Activated CD8-positive, alpha-beta T cell treated with anti-CD3 and anti-CD28 coated beads, Interleukin-2, amount 10 ng/mL, durations not matched to agents 7 days and 5 days (primary cell): ENCODE data around the gene NEDD4. TPM values are rescaled to one million over a fixed set of nuclear protein-coding genes. Genes with fewer than 3 reads are reported as not detected.

Experiments used
- ATAC-seq: fragments of 150-1000 bp; cut with Tn5 transposase; one replicate; pipeline ENCODE4 v1.10.0; 2021; ENCODE audit warnings: moderate library complexity
- CTCF ChIA-PET: fragments of 350-600 bp; sonication (Branson Sonifier 250); formaldehyde crosslinking; loops from one replicate; lab custom pipeline; 2021; ENCODE audit warnings: antibody characterized with exemption; lab: Charles Lee
- POLR2A ChIA-PET: fragments of 350-600 bp; sonication (Branson Sonifier 250); formaldehyde crosslinking; loops from one replicate; lab custom pipeline; 2021; ENCODE audit warnings: antibody characterized with exemption; lab: Charles Lee
- DNase-seq: peaks from one replicate; pipeline ENCODE4 v3.0.0-alpha.2; 2020
- H3K27ac Mint-ChIP-seq: one replicate; pipeline ENCODE4 v1.8.0; 2021; ENCODE audit warnings: mild to moderate bottlenecking, mixed read lengths
- H3K27me3 Mint-ChIP-seq: one replicate; pipeline ENCODE4 v1.8.0; 2021; ENCODE audit warnings: low read depth, mixed read lengths
- H3K36me3 Mint-ChIP-seq: one replicate; pipeline ENCODE4 v1.8.0; 2021; ENCODE audit warnings: low read depth, mixed read lengths
- H3K4me1 Mint-ChIP-seq: one replicate; pipeline ENCODE4 v1.8.0; 2021; ENCODE audit warnings: low read depth, mixed read lengths
- H3K4me3 Mint-ChIP-seq: one replicate; pipeline ENCODE4 v1.8.0; 2021; ENCODE audit warnings: mild to moderate bottlenecking, mixed read lengths
- H3K9me3 Mint-ChIP-seq: one replicate; pipeline ENCODE4 v1.8.0; 2022; ENCODE audit warnings: mixed read lengths; ENCODE audit not compliant: insufficient read depth
- total RNA-seq, 2 experiments: library from RNA; stranded (reverse); gene quantifications; one replicate each; pipeline ENCODE4 v1.2.3, GENCODE V29; 2021

NEDD4 gene
- total RNA-seq: 1 to 10 TPM; 5.7 to 6.2 TPM

DNA sequence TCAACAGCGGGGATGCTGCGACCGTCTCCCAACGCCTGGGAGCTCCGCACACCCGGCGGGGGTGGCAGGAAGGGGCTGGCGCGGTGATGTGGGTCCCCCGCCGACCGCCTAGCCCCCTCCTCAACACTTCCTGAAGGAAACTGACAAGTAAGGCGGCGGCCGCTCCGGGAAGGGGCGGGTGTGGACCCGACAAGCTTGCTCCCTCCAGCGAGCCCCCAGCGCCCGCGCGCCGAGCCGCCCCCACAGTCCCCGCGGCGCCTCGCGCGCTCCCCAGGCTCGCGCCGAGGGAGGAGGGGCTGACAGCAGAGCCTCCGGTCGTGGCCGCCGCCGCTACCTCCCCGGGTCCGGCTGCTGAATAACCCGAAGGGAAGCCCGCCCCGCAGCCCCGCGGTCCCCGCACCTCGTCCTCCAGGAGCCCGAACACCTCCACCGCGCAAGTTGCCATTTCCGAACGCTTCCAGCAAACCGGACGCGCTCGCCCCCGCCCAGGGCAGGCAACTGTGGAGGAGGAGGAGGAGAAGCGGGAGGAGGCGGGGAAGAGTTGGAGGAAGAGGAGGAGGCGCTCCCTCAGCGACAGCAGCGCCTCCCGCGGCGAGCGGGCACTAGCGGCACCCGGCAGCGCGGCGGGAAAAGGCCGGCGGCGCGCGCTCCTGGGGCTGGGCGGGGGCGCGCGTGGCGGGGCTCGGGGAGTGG, at the start of gene NEDD4:
TSS of gene NEDD4 (minus strand) at position 502 of the 693 bp plus-strand sequence. CDS start at position 445, 57 bp downstream.
- Mint-ChIP-seq H3K4me3 (peak within 1 kb of the TSS; percentile 78), H3K9me3 (no peaks in the 10 kb centered on the region), H3K27ac (peak within 1 kb of the TSS; percentile 53), H3K27me3 (peaks cover 32% of the 10 kb centered on the region), H3K36me3 (peaks cover 2% of the 10 kb centered on the region), H3K4me1 (peaks cover 9% of the 10 kb centered on the region)
- ChIA-PET CTCF (interaction anchor here (0.8 to 3.5 kb wide), 5 partner anchors 60 to 252 kb away, joined by 3 to 14 read pairs (median 3); no protein-coding TSS in a partner anchor), POLR2A (interaction anchor here (0.9 kb wide), 1 partner anchor 252 kb away, joined by 3 read pairs; no protein-coding TSS in a partner anchor)
- ATAC-seq (peak; percentile 94), DNase-seq (peak; percentile 79)

DNA sequence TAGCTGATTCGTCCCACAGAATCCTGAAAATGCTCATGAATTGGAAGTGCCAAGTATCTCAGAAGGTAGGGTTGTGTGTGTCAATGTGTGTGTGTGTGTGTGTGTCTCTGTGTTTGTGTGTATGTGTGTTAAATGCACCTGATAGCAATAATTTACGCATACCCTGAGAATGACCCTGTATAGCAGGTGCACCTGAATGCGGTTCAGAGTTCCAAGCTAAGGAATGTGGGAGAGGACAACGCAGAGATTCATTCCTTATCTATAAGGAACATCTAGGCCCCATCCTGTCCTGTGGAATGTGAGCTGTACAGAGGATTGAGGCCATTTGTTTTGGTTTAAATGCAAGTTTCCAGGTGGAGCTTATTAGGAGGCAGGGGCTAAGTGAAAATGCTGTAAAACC, 49.1 kb upstream of the NEDD4 start:
- peaks cover 18% of the 10 kb centered on the region for H3K36me3 Mint-ChIP-seq
- peaks cover 9% of the 10 kb centered on the region for H3K27me3 Mint-ChIP-seq
- peak overlapping the region; percentile 86 for H3K27ac Mint-ChIP-seq
- ChIA-PET POLR2A (no interaction called here), CTCF (interaction anchor here (1.2 to 2.5 kb wide), 3 partner anchors 12 to 203 kb away, joined by 3 to 7 read pairs (median 3); no protein-coding TSS in a partner anchor)
- DNase-seq (no peak), ATAC-seq (no peak)
- H3K4me3 Mint-ChIP-seq: no peak overlapping the region
- H3K4me1 Mint-ChIP-seq: peaks cover 31% of the 10 kb centered on the region
- peaks cover 17% of the 10 kb centered on the region for H3K9me3 Mint-ChIP-seq

- Mint-ChIP-seq H3K4me3 (no peak overlapping the region), H3K27ac (peak overlapping the region; percentile 56), H3K4me1 (peaks cover 31% of the 10 kb centered on the region), H3K27me3 (peaks cover 9% of the 10 kb centered on the region), H3K9me3 (peaks cover 17% of the 10 kb centered on the region), H3K36me3 (peaks cover 18% of the 10 kb centered on the region)
- no peak for DNase-seq
- no peak for ATAC-seq
- ChIA-PET CTCF (interaction anchor here (1.2 to 2.5 kb wide), 3 partner anchors 13 to 203 kb away, joined by 3 to 7 read pairs (median 3); no protein-coding TSS in a partner anchor), POLR2A (interaction anchor here (1.3 kb wide), 1 partner anchor 202 kb away, joined by 3 read pairs; no protein-coding TSS in a partner anchor)
Measured at GRCh38 chr15:56042031-56042430, 48.6 kb upstream of the NEDD4 start.

DNA sequence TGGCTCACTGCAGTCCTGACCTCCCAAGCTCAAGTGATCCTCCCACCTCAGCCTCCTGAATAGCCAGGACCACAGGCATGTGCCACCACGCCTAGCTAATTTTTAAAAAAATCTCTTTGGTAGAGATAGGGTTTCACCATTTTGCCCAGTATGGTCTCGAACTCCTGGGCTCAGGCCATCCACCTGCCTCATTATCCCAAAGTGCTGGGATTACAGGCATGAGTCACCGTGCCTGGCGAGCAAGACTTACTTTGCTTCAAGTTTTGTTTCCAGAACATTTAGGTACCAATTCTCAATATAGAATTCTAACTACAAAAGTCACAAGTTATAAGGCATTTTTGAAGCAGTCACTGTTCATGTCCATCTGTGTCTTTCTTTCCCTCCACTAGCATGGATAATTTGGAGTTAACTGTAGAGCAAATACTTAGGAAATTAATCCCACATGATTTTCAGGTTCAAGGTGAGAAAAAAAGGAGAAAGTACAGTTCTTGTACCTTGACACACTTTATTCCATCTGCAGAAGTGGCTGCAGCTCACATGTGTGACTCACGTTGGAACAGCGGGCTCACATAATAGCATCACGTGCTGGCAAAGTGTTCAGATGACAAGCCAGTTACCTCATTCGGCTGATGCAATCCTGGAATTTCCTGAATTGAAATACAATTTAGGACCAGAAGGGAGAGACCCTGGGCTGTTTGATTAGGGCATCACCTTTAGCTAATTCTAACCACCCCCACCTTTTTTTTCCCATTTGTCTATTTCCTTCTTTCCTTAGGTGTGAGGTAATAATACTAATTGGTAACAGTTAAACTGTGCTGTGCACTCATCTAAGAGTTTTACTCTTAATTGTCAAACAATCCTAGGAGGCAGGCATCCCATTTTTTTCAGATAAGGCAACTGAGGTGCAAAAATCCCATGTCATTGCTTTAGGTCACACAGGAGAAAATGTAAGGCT, 46.9 kb upstream of the NEDD4 start:
- DNase-seq: no peak
- ATAC-seq: no peak
- peaks cover 10% of the 10 kb centered on the region for H3K9me3 Mint-ChIP-seq
- ChIA-PET POLR2A (no interaction called here), CTCF (interaction anchor here (1.1 to 2.5 kb wide), 3 partner anchors 12 to 205 kb away, joined by 3 to 7 read pairs (median 5); no protein-coding TSS in a partner anchor)
- H3K4me1 Mint-ChIP-seq: peaks cover 31% of the 10 kb centered on the region
- H3K4me3 Mint-ChIP-seq: no peak overlapping the region
- H3K27ac Mint-ChIP-seq: no peak overlapping the region
- H3K36me3 Mint-ChIP-seq: peaks cover 15% of the 10 kb centered on the region
- H3K27me3 Mint-ChIP-seq: peaks cover 13% of the 10 kb centered on the region

- peaks cover 10% of the 10 kb centered on the region for H3K36me3 Mint-ChIP-seq
- H3K27me3 Mint-ChIP-seq: peaks cover 17% of the 10 kb centered on the region
- H3K9me3 Mint-ChIP-seq: no peaks in the 10 kb centered on the region
- CTCF ChIA-PET: interaction anchor here (2.1 kb wide), 1 partner anchor 14 kb away, joined by 5 read pairs; no protein-coding TSS in a partner anchor
- no peak for DNase-seq
- H3K4me1 Mint-ChIP-seq: peaks cover 38% of the 10 kb centered on the region
- no peak overlapping the region for H3K27ac Mint-ChIP-seq
- H3K4me3 Mint-ChIP-seq: no peak overlapping the region
- POLR2A ChIA-PET: interaction anchor here (0.7 kb wide), 1 partner anchor 19 kb away, joined by 6 read pairs; no protein-coding TSS in a partner anchor
- ATAC-seq: no peak
Measured at GRCh38 chr15:56038707-56039106, 45.3 kb upstream of the NEDD4 start.

- Mint-ChIP-seq H3K4me1 (peaks cover 31% of the 10 kb centered on the region), H3K36me3 (peaks cover 7% of the 10 kb centered on the region), H3K4me3 (no peak overlapping the region), H3K9me3 (no peaks in the 10 kb centered on the region), H3K27ac (no peak overlapping the region), H3K27me3 (peaks cover 17% of the 10 kb centered on the region)
- DNase-seq: no peak
- ATAC-seq: no peak
- CTCF ChIA-PET: interaction anchor here (1.2 kb wide), 1 partner anchor 44 kb away, joined by 4 read pairs; no protein-coding TSS in a partner anchor
- POLR2A ChIA-PET: no interaction called here
Measured at GRCh38 chr15:56038015-56038414, 44.6 kb upstream of the NEDD4 start.

GRCh38 chr15:56036546-56037067, 43.2 kb upstream of the NEDD4 start:
- Mint-ChIP-seq H3K9me3 (no peaks in the 10 kb centered on the region), H3K27ac (no peak overlapping the region), H3K4me3 (no peak overlapping the region), H3K27me3 (peaks cover 20% of the 10 kb centered on the region), H3K4me1 (peaks cover 19% of the 10 kb centered on the region), H3K36me3 (peaks cover 4% of the 10 kb centered on the region)
- ATAC-seq: no peak
- CTCF ChIA-PET: no interaction called here
- POLR2A ChIA-PET: no interaction called here
- no peak for DNase-seq

DNA sequence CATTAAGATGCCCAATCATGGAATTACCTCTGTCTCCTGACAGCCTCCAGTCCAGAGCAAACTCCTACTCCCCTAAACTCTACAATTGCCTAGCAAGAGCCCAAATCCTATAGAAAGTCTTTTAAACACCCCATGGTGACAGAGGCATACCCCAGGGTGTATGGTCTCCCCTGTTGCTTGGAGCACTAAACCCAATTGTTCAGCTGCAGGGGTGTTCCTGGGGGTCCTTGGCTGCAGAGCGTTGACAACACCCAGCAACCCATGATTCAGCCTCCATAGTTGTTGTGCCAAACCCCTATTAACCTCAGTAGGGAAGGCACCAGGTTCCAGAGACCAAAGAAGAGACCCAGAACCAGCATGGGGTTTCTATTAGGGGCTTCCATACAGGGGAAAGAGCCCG, 41.8 kb upstream of the NEDD4 start:
- DNase-seq: no peak
- Mint-ChIP-seq H3K9me3 (no peaks in the 10 kb centered on the region), H3K4me1 (peaks cover 19% of the 10 kb centered on the region), H3K27me3 (peaks cover 26% of the 10 kb centered on the region), H3K4me3 (no peak overlapping the region), H3K27ac (no peak overlapping the region), H3K36me3 (peaks cover 4% of the 10 kb centered on the region)
- ChIA-PET POLR2A (no interaction called here), CTCF (no interaction called here)
- ATAC-seq: no peak

GRCh38 chr15:56034514-56034913, 41.1 kb upstream of the NEDD4 start:
- H3K36me3 Mint-ChIP-seq: peaks cover 4% of the 10 kb centered on the region
- H3K4me3 Mint-ChIP-seq: no peak overlapping the region
- DNase-seq (peak; percentile 44), ATAC-seq (peak; percentile 71)
- CTCF ChIA-PET: no interaction called here
- no peaks in the 10 kb centered on the region for H3K9me3 Mint-ChIP-seq
- H3K27ac Mint-ChIP-seq: no peak overlapping the region
- POLR2A ChIA-PET: no interaction called here
- peaks cover 28% of the 10 kb centered on the region for H3K27me3 Mint-ChIP-seq
- H3K4me1 Mint-ChIP-seq: peaks cover 19% of the 10 kb centered on the region

GRCh38 chr15:56032373-56032772, 39.0 kb upstream of the NEDD4 start:
- ChIA-PET CTCF (no interaction called here), POLR2A (no interaction called here)
- H3K36me3 Mint-ChIP-seq: no peaks in the 10 kb centered on the region
- no peak overlapping the region for H3K27ac Mint-ChIP-seq
- H3K27me3 Mint-ChIP-seq: peaks cover 31% of the 10 kb centered on the region
- H3K4me3 Mint-ChIP-seq: no peak overlapping the region
- peaks cover 12% of the 10 kb centered on the region for H3K4me1 Mint-ChIP-seq
- H3K9me3 Mint-ChIP-seq: no peaks in the 10 kb centered on the region
- DNase-seq (no peak), ATAC-seq (no peak)

GRCh38 chr15:56031836-56032235, 38.4 kb upstream of the NEDD4 start:
- Mint-ChIP-seq H3K9me3 (no peaks in the 10 kb centered on the region), H3K36me3 (no peaks in the 10 kb centered on the region), H3K27me3 (peaks cover 34% of the 10 kb centered on the region), H3K27ac (no peak overlapping the region), H3K4me1 (peaks cover 12% of the 10 kb centered on the region), H3K4me3 (no peak overlapping the region)
- DNase-seq (no peak), ATAC-seq (no peak)
- ChIA-PET POLR2A (no interaction called here), CTCF (no interaction called here)
